Right atrium auricular region (tissue), 2 donors: ENCODE measurements around the gene KLHL26. TPM values are rescaled to one million over a fixed set of nuclear protein-coding genes. Genes with fewer than 3 reads are reported as not detected.

Experiments used
- DNase-seq: peaks from one replicate; pipeline ENCODE4 v3.0.0-alpha.2; 2019; ENCODE audit warnings: low spot score
- H3K27ac ChIP-seq, 2 donors: fragments of 200-600 bp; sonication (generic); 1 replicate in 1 of 2; 2 replicates in 1 of 2; pipeline ENCODE4 v1.5.1; 2016 to 2019
- H3K27me3 ChIP-seq, 2 donors: fragments of 200-600 bp; sonication (generic); one replicate each; pipeline versions ENCODE4 v1.5.1 to v1.6.0; 2017 to 2019
- H3K36me3 ChIP-seq: fragments of 200-600 bp; sonication (generic); one replicate; pipeline ENCODE4 v1.5.1; 2016
- H3K4me1 ChIP-seq, 2 donors: fragments of 200-600 bp; sonication (generic); one replicate each; pipeline versions ENCODE4 v1.5.1 to v1.6.0; 2017 to 2019
- H3K4me3 ChIP-seq, 2 donors: fragments of 200-600 bp; sonication (generic); 1 replicate in 1 of 2; 2 replicates in 1 of 2; pipeline ENCODE4 v1.5.1; 2017 to 2019; ENCODE audit warnings: mild to moderate bottlenecking in 1 of 2, moderate library complexity in 1 of 2
- H3K9me3 ChIP-seq, 2 donors: fragments of 200-600 bp; sonication (generic); one replicate each; pipeline ENCODE4 v1.5.1; 2019
- total RNA-seq, 2 donors: library from RNA; depleted of rRNA; stranded (reverse); fragments of >200 nt; gene quantifications; one replicate each; pipeline ENCODE4 v1.1.0, GENCODE V29; 2016
- TF ChIP-seq, protein P1 (sequence below), 2 donors: fragments of 200-600 bp; sonication (generic); IDR thresholded peaks; one replicate each; pipeline ENCODE4 v1.5.1; 2019; ENCODE audit warnings: antibody characterized with exemption in 2 of 2

Gene KLHL26
- total RNA-seq, 2 donors from 2014 or later = 5.7 to 11.3 TPM

DNA sequence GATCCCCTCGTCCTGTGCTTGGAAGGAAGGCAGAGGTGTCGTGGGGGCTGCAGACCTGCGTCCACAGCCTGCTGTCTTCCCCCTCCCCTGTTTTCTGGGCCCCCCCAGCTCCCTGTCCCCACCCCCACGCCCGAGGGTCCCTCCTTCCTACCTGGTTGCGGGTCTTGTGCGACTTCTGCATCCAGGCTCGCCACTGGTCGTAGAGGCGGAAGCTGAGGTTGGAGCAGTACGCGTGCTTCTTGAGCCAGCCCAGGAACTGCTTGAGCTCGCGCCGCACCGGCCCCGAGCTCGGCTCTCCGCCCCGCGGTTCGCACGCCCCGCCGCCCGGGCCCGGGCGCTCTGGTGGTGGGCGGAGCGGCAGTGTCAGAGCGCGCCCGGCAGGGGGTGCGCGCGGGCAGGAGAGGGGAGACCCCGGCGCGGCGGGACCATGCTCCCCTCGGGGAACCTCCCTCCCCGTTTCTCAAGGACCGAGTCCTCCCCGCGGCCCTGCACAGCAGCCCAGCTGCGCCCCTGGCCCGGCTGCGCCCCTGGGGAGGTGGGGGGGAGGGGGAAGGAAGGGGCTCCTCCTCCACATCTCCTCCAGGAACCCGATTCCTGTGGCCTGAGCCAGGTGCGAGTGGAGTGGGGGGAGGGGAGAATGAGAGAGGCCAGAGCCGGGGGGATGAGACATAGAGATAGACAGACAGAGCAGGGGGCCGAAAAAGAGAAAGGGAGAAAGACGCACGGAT lies 42.6 kb upstream of the KLHL26 start:
- DNase-seq = peak; percentile 73
- TF ChIP-seq, protein P1, sequence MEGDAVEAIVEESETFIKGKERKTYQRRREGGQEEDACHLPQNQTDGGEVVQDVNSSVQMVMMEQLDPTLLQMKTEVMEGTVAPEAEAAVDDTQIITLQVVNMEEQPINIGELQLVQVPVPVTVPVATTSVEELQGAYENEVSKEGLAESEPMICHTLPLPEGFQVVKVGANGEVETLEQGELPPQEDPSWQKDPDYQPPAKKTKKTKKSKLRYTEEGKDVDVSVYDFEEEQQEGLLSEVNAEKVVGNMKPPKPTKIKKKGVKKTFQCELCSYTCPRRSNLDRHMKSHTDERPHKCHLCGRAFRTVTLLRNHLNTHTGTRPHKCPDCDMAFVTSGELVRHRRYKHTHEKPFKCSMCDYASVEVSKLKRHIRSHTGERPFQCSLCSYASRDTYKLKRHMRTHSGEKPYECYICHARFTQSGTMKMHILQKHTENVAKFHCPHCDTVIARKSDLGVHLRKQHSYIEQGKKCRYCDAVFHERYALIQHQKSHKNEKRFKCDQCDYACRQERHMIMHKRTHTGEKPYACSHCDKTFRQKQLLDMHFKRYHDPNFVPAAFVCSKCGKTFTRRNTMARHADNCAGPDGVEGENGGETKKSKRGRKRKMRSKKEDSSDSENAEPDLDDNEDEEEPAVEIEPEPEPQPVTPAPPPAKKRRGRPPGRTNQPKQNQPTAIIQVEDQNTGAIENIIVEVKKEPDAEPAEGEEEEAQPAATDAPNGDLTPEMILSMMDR (IDR thresholded peaks at IDR 0.05) = peak; percentile 95 to 98
- H3K9me3 ChIP-seq = no peaks in the 10 kb centered on the region
- peaks cover 10% of the 10 kb centered on the region for H3K36me3 ChIP-seq
- H3K4me3 ChIP-seq = peak overlapping the region; percentile 28 to 44
- peaks cover 0 to 35% of the 10 kb centered on the region in 2 donors for H3K4me1 ChIP-seq
- H3K27ac ChIP-seq = peak overlapping the region; percentile 2 to 63
- no peaks in the 10 kb centered on the region for H3K27me3 ChIP-seq

DNA sequence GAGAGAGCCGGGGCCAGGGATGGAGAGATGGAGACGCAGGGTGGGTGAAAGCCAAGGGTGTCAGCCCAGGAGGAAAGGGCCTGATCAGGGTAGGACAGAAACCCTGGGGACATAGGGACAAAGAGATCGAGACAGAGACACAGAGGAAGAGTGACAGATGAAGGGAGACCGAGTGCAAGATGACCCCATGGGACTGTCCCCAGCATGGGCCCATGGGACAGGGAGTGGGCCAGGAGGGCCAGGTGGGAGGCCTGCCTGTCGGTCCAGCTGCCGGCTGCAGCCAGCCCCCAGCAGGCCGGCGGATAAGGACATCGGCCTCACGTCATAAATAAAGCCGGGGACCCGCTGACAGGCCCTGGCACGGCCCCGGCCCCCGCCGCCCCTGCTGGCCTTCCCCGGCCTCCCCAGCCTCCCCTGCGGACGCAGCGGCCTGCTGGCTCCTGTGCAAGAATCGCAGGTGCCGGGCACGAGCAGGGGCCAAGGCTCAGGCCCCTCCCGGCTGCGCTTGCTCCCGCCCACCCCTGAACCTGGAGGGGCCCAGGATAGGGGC lies 41.9 kb upstream of the KLHL26 start:
- Histone ChIP-seq H3K9me3 (no peaks in the 10 kb centered on the region), H3K27ac (peak overlapping the region; percentile 2 to 63), H3K36me3 (peaks cover 10% of the 10 kb centered on the region), H3K27me3 (no peaks in the 10 kb centered on the region), H3K4me3 (peak overlapping the region; percentile 28 to 44), H3K4me1 (peaks cover 0 to 29% of the 10 kb centered on the region in 2 donors)
- DNase-seq = no peak
- TF ChIP-seq, protein P1 (IDR thresholded peaks at IDR 0.05) = no peak

DNA sequence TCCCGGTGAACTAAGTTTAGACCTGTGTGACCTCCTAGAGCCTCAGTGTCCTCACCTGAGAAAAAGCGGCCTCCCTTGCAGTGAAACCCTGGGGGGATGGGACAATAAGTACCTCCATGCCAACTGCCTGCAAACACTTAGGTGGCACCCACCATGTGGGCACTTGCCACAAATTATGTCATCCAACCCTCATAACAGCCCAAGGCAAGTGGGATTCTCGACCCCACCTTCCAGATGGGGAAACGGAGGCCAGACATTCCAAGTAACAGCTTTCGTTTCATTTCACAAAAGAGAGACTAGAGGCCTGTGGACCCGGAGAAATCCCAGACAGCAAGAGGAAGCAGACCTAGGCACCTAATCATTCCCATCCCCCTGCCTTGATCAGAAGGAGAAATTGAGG lies 41.4 kb upstream of the KLHL26 start:
- Histone ChIP-seq H3K36me3 (peaks cover 9% of the 10 kb centered on the region), H3K27ac (no peak overlapping the region), H3K9me3 (no peaks in the 10 kb centered on the region), H3K27me3 (no peaks in the 10 kb centered on the region), H3K4me1 (peaks cover 0 to 28% of the 10 kb centered on the region in 2 donors), H3K4me3 (no peak overlapping the region)
- TF ChIP-seq, protein P1 (IDR thresholded peaks at IDR 0.05) = no peak
- DNase-seq = no peak

DNA sequence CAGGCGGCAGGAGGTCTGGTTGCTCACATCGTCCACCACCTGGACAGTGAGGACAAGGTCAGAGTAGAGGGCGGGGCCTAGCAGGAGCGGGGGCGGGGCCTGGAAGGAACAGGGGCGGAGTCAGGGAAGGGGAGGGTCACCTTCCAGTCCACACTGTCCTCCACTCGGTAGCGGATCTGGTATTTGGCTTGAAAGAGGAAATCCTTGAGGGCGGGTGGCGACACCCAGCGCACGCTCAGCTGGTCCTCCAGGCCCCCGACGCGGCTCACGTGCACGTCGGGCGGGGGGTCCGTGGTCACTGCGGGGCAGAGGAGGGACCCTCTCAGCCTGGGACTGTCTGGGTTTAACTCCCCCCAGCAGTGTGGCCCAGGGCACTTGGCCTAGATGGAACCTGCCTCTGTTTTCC lies 40.1 kb upstream of the KLHL26 start:
- Histone ChIP-seq H3K27me3 (no peaks in the 10 kb centered on the region), H3K4me3 (no peak overlapping the region)

DNA sequence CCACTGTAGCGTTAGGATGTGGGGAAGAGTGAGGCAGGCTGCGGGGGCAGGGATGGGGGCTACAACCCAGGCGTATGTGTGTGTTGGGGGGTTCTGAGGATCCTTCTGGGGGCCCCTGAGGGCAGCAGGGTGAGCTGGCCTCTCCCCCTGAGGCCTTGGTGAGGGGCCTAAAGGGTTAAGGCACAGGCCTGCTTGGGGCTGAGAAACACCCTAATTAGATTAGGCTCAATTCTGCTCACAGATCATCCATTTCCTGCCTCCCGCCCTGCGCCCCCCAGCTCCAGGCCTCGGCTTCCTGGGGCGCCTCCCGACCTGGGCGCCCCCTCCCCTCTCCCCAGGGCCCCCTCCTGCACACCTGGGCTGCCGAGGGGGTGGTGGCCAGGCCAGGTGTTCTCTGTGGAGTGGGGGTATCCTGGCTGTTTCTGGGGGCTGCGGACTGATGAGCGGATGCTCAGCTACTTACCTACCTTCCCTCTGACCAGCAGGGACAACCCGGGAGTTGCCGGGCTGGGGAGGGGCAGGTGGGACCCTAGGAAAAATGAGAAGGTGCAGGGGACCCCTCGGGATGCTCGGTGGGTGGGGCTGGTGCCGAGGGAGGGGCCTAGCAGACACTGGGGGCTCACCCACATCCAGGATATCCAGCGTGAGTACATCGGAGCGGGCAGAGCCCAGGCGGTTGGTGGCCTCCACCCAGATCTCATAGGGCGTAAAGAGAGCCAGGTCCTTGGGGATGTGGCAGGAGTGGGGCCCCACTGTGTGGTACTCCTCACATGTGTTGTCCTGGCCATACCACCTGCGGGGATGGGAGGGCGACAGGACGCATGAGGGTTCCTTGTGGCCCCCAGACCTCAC lies 38.8 kb upstream of the KLHL26 start:
- H3K4me3 ChIP-seq = no peak overlapping the region
- DNase-seq = no peak
- H3K27ac ChIP-seq = no peak overlapping the region
- TF ChIP-seq, protein P1 (IDR thresholded peaks at IDR 0.05) = no peak
- no peaks in the 10 kb centered on the region for H3K36me3 ChIP-seq
- no peaks in the 10 kb centered on the region for H3K9me3 ChIP-seq
- peaks cover 0 to 28% of the 10 kb centered on the region in 2 donors for H3K4me1 ChIP-seq
- H3K27me3 ChIP-seq = no peaks in the 10 kb centered on the region

More for the DNA sequence above, 40.1 kb upstream of the KLHL26 start:
- Histone ChIP-seq H3K4me1 (peaks cover 0 to 28% of the 10 kb centered on the region in 2 donors), H3K36me3 (no peaks in the 10 kb centered on the region), H3K9me3 (no peaks in the 10 kb centered on the region), H3K27ac (no peak overlapping the region)
- TF ChIP-seq, protein P1 (IDR thresholded peaks at IDR 0.05) = no peak
- DNase-seq = peak; percentile 66
